ENCODE results near the gene IL18R1.

- no peak for TF ChIP-seq CTCF (IDR thresholded peaks at IDR 0.05)
- TF ChIP-seq POLR2AphosphoS5 (IDR thresholded peaks at IDR 0.05; ENCODE audit: low read depth, low read length): no peak
- TF ChIP-seq TCF7L2 (IDR thresholded peaks at IDR 0.05; ENCODE audit: low read depth, low read length): no peak
Observed at GRCh38 chr2:102344397-102344796, 11.2 kb upstream of the IL18R1 start.
